GM04503 (cell line): ENCODE results near the gene LPAR3.

Experiments used
- DNase-seq: peaks from one replicate; pipeline ENCODE4 v3.0.0-alpha.2; 2012; ENCODE audit warnings: low read depth

Gene LPAR3

DNA sequence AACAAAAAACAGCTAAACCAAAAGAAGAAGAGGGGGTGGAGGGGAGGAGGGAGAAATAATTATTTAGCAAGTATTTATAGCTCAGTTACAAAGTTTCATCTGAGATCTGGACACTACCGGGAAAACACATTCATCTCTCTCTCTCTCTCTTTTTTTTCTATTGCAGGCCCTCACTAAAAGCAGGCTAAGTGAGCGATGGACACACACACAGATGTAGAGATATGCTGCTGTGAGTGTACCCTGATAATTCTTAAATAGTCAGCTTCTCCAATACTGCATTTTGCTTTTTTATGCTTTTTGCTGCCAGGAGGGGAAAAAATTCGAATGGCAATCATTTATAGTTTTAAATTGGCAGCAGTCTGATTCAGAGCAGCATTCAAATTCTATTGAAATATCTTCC, 65.0 kb downstream of the LPAR3 start:
- no peak for DNase-seq

DNA sequence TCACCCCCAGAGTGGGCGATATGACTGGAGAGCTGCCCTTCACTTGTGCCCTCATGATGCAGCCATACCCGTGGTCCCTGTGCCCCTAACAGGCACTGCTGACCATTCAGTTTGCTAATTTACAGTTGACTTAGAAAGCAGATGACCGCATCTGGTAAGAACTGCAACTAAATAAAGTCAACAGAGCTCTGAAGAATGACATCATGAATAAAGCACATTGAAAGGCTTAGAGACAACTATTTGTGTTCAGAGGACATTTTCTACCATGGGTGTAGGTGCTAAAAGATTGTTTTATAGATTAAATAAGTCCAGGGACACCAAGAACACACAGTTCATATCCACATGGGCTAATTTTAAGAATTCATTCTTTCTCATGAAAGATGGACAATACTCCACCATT, 65.5 kb downstream of the LPAR3 start:
- no peak for DNase-seq

DNA sequence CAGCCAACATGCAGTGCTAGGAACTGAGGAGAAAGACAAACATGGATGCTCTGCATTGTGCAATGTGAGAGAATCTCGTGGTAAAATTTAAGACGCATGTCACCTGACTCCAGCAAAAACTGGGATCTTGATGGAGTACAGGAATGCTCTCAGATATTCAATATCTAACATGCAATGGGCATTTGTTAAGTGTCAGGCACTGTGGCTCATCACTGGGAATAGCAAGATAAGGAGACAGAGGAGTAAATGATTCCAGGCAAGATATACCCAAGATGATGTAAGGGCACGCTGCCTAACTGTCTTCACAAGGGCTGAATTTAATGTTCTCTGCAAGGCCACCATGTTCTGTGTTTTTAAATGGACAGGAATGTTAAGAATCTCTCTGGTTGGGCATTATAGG, 67.8 kb downstream of the LPAR3 start:
- no peak for DNase-seq

DNA sequence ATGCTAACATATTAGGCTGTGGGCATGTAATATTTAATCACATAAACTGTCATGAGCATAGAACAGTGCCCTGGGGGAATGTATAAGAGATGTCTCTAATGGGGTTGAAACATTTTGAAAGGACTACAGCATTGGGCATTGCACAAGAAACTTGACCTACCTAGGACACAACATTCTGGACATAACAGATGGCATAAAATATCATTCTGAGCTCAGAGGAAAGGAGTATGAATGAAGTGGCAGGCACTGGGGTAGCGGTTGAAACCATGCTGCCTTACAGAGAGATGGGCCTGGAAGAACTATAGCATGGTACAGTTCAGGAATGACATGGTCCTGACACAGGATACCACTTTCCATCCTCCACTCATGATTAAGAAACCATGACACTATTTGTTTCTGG, 69.0 kb downstream of the LPAR3 start:
- no peak for DNase-seq

DNA sequence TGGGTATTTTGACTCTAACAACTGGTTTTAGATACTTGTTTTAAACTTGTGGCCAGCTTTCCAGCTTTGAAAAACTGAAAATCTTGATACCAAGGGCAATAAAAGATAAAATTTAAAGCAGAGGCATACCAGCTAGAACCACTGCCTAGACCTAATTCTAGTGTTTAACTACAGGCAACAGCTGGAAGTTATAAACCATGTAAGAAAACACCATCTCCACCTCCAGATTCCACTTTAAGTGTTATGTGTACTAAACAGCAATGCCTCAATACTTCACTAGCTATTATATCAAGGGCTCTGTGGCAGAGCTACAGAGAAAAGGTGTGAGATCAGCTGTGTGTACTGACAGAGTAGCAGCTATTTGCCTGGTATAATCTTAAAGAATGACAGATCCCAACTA, 69.5 kb downstream of the LPAR3 start:
- DNase-seq, result no peak

DNA sequence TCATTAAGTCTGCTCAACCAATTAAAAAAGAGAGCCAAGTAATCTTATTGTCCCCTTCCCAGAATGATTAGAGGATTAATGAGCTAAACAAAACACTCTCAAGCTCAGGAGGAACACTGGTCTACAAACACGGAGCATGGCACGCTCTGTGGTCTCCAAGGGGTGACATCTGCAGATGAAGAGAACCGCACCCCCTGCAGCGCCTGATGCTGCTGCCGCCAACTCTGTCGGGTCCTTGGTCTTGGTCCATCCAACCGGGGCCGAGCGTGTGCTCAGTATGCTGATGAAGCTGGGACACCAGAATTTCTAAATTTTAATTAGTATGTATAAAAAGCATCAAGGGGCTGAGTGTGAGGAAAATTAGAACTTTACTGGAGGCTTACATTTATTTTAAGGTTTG, 82.7 kb downstream of the LPAR3 start:
- no peak for DNase-seq

DNA sequence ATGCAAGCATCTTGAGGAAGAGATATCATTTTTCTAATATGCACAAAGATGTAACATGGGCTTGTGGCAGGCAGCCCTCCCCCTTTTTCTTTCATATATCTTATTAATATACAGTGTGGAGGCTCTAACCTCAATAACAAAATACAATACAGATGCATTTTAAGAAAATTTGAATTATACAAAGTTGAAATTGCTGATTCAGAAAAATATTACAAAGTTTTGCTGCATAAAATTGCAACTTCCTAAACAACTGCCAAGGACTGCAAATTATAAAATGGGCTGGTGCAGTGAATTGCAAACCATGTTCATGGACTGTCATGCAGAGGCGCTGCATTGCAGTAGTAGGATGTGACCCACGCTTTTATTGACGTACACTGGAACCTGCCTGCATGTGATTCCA, 84.0 kb downstream of the LPAR3 start:
- DNase-seq, result no peak

DNA sequence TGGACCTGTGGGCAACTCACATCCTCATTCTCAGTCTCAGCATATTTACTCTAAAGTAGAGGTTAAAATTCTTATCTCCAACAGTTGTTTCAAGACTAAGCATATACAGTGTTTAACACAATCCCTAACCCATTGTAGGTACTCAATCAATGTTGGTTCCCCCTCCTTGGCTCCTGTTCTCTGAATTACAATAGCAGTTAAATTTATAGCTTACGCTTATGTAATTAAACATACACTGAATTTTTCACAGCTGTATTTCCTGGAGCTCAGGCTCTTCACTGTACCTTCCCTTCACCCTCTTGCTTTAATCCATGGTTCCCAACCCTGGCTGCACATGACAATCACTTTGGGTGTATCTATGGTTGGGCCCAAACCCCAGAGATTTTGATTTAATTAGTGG, 89.4 kb downstream of the LPAR3 start:
- DNase-seq, result no peak

DNA sequence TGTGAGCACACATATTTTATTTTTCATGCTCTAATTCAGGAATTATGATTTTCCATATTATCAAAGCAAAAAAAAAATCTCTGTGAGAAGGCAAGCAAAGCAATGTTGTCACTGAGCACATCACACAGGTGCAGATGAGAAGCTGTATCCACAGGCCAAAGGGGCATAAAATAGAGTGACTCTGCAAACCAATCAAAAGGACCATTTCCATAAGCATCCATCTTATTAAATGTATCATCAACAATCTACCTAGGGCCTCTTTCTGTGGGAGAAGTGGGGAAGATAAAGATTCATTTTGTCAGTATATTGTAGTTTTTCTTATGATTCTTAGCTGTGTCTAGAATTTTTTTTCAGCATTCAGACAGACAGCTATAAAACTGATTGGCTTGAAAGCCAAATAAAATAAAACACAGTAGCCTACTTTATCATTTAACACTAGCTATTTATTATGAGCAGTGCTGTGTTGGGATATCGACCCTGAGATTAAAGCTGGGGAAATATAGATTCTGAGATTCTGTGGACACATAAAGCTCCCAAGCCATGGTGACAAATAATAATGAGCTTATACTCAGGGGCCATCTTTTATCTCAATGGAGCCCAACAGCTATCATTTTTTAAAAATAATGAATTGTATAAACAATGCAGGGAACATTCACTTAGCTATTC, 90.3 kb downstream of the LPAR3 start:
- no peak for DNase-seq

DNA sequence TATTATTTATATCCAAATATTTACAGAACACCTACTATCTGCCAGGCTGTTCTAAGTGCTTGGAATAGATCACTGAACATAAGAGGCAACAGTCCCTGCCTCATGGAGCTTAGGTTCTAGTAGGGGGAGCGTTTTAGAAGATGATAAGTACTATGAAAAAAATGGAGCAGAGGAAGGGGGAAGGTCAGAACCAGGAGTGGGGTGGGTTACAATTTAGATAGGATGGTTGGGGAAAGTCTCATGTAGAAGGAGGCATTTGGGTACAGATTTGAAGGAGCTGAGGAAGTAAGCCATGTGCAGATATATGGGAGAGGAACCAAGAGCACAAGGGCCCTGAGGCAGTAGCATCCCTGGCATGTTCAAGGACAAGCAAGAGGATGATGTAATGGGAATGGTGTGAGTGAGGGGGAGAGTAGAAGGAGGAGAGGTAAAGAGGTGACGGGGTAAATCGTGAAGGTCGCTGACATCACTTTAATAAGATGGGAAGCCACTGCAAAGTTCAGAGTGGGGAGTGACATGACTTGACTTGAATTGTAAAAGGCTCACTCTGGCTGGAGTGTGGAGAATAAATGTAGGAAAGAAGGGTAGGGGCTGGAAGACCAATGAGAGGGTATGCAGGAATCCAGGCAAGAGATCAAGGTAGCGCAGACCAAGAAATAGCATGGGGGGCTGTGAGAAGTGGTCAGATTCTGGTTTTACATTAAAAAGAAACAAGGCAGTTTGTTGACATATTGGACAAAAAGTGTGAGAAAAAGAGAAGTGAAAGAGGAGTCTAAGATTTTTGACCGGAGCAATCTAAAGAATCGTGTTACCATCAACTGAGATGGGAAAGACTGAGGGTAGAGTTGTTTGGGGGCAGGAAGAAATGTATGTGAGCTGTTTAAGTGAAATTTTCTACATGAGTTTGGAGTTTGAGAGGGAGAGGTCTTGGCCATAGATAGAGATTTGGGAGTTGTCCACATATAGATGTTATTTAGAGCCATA, 92.6 kb downstream of the LPAR3 start:
- no peak for DNase-seq

DNA sequence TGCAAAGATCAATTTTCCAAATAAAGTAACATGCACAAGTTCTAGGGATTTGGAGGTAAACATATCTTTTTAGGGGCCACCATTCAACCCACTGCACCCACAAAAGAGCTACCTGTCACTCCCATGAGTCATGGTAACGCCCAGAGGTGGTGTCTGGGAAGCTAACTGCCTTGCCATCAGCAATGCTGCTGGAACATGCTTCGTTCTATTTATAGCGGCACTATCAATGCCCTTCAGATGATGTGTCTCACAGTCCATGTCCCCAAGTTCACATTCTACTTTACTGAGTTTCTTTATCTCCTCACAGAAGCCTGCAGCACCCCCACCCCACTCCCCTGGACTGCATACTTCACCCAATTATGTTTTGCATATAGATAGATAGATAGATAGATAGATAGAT, 95.4 kb downstream of the LPAR3 start:
- no peak for DNase-seq

DNA sequence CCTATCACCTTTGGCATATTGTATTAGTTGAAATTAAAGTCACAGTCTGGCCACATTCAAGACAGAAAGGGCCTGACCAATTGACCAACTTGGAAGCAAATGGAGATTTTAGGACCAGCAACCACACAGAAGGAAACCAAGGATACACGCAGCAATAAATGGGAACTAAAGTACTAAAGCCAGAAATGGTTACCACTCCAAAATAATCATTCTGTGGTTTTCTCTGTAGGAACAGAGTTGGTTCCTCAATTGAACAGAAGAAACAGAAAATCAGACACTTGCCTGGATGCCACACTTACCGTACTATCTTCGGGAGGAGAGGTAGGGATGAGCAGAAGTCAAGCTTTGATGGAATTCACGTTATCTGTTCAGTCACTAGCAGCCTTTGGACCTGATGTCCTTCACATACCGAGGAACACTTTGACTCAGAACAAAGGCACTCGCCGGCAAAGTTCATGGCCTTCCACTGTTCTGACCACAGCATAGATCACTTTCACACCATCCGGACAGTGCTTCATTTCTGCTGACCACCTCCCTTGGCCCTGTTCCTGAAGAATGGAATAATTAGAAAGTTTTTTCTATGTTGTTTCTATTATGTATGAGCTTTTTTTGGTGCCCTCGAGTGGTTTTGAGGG, 96.9 kb downstream of the LPAR3 start:
- no peak for DNase-seq

DNA sequence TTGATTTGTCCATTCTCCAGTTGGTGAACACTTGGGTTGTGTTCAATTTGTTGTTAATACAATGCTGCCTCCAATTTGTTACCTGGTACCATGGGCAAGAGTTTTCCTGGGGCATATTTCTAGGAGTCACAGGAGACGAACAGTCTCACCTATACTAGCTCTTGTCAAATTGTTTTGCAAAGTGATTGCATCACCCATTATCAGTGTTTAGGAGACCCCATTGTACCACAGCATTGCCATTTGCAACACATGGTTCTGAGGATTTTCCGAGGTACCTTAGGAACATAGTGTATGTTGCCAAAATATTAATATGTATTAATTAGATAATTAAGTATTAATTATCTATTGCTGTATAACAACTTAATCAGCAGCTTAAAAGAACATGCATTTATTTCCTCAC, 97.8 kb downstream of the LPAR3 start:
- no peak for DNase-seq

DNA sequence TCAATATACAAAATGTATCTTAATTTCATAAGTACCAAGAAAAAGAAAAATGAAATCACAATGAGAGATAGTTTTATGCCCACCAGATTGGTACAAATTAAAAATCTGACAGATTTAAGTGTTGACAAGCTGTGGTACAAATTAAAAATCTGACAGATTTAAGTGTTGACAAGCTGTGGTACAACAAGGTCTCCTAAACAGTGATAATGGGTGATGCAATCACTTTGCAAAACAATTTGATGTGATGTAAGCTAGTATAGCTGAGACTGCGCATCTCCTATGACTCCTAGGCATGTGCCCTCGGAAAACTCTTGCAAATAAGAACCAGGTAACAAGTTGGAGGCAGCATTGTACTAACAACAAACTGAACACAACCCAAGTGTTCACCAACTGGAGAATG, 100.6 kb downstream of the LPAR3 start:
- DNase-seq, result no peak

DNA sequence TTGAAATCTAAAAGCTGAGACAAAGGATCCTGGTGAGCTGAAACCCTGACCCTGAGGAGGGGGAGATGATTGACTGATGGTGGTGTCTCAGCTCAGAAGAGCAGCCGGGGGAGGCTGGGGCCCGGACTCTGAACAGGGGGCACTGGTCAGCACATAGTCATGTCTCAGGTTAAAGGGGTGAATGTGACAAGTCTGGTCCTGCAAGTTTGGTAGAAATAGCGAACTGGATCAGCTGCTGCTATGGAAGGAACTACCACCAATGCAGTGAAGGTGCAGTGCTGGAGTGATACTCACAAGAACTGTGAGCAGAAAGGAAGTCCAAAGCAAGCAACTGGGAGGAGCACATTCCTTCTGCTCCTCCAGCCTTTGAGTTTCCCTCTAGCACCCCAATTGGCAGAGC, 104.0 kb downstream of the LPAR3 start:
- no peak for DNase-seq

DNA sequence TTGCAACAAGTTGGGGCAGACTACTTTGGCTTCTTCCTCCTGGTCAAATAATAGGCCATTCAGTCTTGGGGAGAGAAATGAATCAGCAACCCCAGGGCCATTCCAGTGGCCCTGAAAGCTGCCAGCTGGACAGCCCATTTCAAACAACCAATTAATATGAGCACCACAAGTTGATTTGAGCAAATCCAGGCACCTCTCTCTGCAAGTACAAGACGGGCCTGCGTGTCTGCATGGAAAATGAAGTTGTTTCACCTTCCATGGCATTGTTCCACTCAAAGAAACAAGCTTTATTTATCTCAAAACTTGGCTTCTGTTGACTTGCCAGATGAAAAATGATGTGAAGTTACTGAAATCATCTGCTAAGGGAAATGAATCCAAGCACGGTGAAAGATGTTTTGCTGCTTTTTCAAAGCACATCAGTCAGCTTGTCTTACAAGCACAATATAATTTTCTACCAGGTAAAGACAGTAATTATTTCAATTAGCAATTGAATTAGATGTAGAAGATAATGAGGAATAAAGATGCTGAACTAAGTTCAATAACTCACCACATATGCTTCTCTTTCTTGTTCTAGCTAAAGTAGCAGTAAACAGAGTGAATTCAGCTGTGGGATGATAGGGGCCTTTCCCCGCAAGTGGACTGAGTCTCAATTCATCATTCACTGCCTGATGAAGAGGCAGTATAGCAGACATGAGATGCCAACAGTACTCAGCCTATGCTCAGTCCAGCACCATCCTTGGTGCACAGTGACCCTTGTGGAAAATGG, 107.6 kb downstream of the LPAR3 start:
- no peak for DNase-seq

DNA sequence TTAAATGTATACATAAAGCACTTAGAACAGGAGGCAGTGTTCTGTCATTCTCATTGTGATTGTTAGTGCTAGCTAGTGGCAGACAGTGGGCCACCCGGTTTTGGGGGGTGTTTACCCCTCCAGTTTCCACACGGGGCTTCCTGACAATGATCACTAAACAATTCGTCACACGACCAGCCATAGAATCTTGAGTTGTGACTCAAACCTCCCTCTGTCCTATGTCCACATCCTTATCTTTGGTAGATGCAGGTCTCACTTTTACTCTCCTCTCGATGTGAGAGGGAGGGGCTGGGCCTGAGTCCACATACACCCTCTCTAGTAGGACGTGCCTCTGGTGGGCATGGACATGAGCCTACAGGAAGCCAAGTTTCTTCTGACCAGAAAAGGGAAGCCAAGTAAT, 110.1 kb downstream of the LPAR3 start:
- no peak for DNase-seq

DNA sequence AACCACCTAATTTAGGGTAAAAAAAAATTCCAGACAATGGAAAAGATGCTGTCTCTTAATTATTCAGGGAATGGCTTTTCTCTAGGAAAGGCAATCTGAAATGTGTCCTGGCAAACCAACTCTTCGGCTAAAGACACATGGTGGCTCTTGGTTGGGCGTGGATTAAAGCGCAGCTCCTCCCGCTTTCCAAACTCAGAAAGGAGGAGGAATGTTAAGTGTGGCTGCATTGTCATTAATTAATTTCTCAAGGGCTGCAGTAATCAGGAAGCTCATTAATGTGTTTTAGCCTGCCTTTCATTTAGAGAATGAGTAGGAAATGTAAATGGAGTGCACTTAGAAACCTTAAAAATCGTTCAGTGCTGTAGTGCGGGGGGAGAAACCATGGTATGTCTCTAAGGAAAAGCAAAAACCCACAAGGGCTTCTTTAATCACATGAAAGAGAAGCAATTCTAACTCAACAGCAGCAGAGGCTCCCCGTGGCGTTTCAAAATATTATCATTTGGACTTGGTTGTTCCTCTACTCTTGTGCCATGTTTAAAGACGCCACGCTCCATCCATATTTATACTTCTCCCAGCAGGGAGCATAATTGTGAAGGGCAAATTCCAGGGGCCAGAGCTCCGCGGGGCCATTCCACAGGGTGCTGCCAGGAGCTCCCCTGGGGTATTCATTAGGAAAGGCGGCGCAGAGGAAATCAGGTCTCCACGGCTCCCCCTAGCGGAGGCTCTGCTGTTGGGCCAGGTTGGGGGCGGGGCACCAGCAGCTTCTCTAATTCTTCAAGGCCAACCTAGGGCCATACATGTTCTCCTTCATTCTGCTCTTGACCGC, 110.8 kb downstream of the LPAR3 start:
- no peak for DNase-seq

DNA sequence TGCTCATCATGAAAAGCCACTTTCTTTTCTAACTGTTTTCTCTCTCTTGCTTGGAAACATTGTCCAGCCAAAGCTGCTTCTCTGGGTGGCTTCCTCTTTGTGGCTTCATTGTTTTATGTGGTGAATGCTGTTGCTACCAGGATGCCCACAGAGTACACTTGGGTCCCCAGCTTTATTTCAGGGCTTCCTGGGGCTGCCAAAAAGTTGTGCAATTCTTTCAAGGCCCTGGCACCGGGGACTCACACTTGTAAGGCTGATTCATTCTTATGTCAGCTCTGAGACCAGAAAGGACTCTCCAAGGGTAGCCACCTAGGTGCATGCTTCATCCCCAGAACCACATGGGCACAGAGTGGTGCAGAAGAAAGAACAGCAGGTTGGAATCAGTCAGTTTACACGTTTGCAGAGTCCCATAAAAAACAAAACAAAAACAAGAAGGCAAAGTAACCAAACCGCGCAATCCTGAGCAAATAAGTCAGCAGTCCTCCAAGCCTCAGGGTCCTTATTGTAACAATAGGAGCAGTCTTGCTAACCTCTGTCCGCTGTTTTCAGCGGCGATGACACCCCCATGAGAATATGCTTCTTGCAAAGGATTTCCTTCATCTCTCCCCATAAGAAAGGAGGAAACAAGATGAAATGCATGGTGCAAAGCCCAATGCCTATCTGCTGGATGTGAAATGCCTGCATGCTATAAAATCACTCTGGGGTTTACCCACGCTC, 112.8 kb downstream of the LPAR3 start:
- DNase-seq, result no peak

DNA sequence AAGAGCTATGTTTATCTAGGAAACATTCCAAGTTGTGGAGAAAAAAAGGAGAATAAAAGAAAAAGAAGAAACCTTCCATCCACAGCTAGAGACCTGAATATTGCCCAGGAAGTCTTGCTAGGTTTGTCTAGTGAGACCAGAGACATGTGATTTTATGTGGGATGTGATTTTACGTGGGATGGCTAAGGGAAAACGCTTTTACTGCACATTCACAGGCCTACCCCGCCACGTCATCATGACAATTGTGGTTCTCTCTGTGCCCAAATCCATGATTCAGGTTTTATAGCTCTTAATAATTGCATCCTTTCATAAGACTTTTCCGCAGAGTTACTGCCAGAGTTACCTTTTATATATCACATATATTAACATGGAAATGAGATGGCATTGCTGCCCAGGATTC, 116.4 kb downstream of the LPAR3 start:
- no peak for DNase-seq

DNA sequence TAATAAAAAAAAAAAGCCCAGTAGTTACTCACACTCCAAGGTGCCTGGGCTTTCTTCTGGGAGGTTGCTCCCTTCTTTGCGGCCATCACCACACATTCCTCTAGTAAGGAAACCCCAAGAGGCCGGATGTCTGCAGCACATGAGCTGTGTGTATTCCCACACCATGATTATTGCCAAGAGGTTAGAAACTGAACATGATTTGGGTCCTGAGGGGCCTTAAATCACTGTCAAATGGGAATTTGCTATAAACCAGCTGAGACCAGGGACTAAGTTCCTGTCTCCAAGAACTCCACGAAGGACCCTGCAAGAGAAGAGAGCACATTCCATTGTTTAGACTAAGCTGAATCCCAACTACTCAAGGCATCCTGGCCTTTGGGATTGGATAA, 117.5 kb downstream of the LPAR3 start:
- DNase-seq, result no peak
